Endothelial cell of umbilical vein (primary cell): ENCODE data around the gene CREB3.

Experiments
- CTCF ChIP-seq, 2 donors: IDR thresholded peaks; 1 replicate in 1 of 2; 2 replicates in 1 of 2; pipeline ENCODE4 v1.5.1; 2011; ENCODE audit warnings: low read length in 2 of 2, mild to moderate bottlenecking in 2 of 2, moderate library complexity in 2 of 2, control low read depth in 1 of 2, inconsistent platforms in 1 of 2, low read depth in 1 of 2; ENCODE audit not compliant: insufficient read depth in 1 of 2; ENCODE audit errors: extremely low read depth in 1 of 2
- EZH2 ChIP-seq: IDR thresholded peaks from 2 replicates; pipeline ENCODE4 v1.6.1; 2012; ENCODE audit warnings: borderline replicate concordance, low read depth, mild to moderate bottlenecking, moderate library complexity, low read length, inconsistent platforms; ENCODE audit not compliant: severe bottlenecking
- JUN ChIP-seq: IDR thresholded peaks from 2 replicates; pipeline ENCODE4 v1.6.1; 2011; ENCODE audit warnings: borderline replicate concordance, low read depth; ENCODE audit not compliant: insufficient read length, insufficient read depth
- MYC ChIP-seq: IDR thresholded peaks from one replicate; pipeline ENCODE4 v1.6.1; 2011; ENCODE audit warnings: mild to moderate bottlenecking, low read depth, low read length
- POLR2A ChIP-seq: IDR thresholded peaks from 2 replicates; pipeline ENCODE4 v1.6.1; 2012; ENCODE audit warnings: low read depth, mild to moderate bottlenecking, control low read depth, low read length
- POLR2AphosphoS5 ChIP-seq: IDR thresholded peaks from 2 replicates; pipeline ENCODE4 v1.6.1; 2012; ENCODE audit warnings: low read depth, mild to moderate bottlenecking, control low read depth, low read length, moderate library complexity; ENCODE audit not compliant: insufficient read depth

- TF ChIP-seq JUN = no peak
- TF ChIP-seq POLR2A = no peak
- TF ChIP-seq CTCF (IDR thresholded peaks at IDR 0.05; ENCODE audit: extremely low read depth in 1 of 2, insufficient read depth in 1 of 2, low read depth in 1 of 2, low read length in 2 of 2) = no peak
- no peak for TF ChIP-seq POLR2AphosphoS5
- TF ChIP-seq EZH2 = no peak
- no peak for TF ChIP-seq MYC
Observed at GRCh38 chr9:35753466-35753865, 21.0 kb downstream of the CREB3 start.
